ENCODE data around the gene GAD1. TPM values are rescaled to one million over a fixed set of nuclear protein-coding genes. Genes with fewer than 3 reads are reported as not detected.

The GAD1 gene
- total and polyA plus RNA-seq, 12 donors: 1.5 to 18.3 (median 6.6) TPM

DNA sequence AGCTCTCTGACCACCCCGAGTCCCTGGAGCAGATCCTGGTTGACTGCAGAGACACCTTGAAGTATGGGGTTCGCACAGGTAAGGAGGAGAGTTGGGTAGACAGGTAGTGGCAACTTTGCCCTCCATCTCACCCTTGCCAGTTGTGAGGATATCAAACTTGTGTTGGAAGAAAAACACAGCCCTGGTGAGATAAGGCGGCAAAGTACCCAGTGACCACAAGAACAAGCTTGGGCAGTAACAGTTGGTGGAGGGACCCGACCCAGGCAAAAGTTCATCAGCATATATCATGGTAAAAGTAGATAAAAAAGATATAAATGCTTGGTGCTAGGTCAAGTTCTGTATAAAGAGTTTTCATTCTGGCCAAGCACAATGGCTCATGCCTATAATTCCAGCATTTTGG, 14.4 kb downstream of the GAD1 start:
- Histone ChIP-seq H3K9me3 (replicated peaks in 1 of 3) (no peaks in the 10 kb centered on the region), H3K27ac (no peak overlapping the region), H3K36me3 (replicated peaks in 1 of 2) (no peaks in the 10 kb centered on the region), H3K4me3 (no peak overlapping the region), H3K4me1 (replicated peaks in 1 of 2) (peaks cover 0 to 6% of the 10 kb centered on the region in 2 donors), H3K27me3 (no peaks in the 10 kb centered on the region)
- intact Hi-C loops (cut with DNase I): no loop called here
- WGBS, 4 donors: 94 to 100% (median 96%) methylated on average over 2 to 4 of the region's 4 CpGs
- DNase-seq: no peak
- TF ChIP-seq, protein P1, sequence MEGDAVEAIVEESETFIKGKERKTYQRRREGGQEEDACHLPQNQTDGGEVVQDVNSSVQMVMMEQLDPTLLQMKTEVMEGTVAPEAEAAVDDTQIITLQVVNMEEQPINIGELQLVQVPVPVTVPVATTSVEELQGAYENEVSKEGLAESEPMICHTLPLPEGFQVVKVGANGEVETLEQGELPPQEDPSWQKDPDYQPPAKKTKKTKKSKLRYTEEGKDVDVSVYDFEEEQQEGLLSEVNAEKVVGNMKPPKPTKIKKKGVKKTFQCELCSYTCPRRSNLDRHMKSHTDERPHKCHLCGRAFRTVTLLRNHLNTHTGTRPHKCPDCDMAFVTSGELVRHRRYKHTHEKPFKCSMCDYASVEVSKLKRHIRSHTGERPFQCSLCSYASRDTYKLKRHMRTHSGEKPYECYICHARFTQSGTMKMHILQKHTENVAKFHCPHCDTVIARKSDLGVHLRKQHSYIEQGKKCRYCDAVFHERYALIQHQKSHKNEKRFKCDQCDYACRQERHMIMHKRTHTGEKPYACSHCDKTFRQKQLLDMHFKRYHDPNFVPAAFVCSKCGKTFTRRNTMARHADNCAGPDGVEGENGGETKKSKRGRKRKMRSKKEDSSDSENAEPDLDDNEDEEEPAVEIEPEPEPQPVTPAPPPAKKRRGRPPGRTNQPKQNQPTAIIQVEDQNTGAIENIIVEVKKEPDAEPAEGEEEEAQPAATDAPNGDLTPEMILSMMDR (IDR thresholded peaks at IDR 0.05): no peak
- TF ChIP-seq POLR2A (IDR thresholded peaks at IDR 0.05): no peak

DNA sequence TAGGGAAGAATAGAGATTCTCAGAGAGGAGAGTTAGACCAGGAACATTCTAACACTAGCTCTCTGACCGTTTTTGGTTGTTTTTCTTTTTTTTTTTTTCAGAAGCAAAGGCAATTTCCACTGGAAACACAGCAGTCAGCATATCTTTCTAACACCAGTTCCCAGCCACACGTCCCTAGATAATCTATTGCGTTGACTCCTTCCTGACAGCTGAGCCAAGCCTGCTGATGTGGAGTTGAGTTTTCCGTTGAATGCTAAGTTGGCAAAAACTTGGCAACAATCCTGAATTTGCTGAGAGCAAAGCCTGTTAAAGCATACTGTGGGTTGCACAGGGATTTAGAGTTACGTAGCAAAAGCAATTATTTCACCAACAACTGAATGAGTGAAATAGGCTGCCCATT, 19.3 kb downstream of the GAD1 start:
- Histone ChIP-seq H3K9me3 (replicated peaks in 1 of 3) (no peaks in the 10 kb centered on the region), H3K27me3 (no peaks in the 10 kb centered on the region), H3K27ac (no peak overlapping the region), H3K36me3 (replicated peaks in 1 of 2) (no peaks in the 10 kb centered on the region), H3K4me3 (no peak overlapping the region), H3K4me1 (replicated peaks in 1 of 2) (peaks cover 0 to 6% of the 10 kb centered on the region in 2 donors)
- no peak for TF ChIP-seq POLR2A (IDR thresholded peaks at IDR 0.05)
- TF ChIP-seq, protein P1 (IDR thresholded peaks at IDR 0.05): no peak
- intact Hi-C loops (cut with DNase I): no loop called here
- no peak for DNase-seq
- 52 to 64% (median 62%) methylated on average over 5 of the region's 5 CpGs for WGBS, 4 donors

DNA sequence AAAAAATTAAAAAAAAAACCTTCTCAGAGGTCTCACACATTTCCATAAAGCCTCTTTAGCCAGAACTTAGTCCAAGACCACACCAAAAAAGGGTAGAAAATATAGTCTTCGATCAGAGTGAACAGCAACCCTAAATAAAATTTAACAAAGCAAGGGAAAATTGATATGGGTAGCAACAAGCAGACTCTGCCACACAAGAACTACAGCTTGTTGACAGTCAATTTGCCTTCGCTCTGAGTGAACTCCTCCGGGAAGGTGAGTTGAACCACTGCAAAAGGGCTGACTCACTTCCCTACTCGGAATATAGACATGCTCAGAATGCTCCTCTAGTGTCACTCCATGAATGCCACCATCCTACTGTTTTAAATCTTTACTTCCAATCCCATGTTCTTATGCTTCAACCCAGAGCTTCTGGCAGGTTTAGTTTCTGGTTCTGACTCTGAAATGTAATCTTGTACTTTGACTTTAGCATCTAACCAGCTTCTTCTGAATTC, 24.1 kb downstream of the GAD1 start:
- intact Hi-C loops (cut with DNase I): no loop called here
- no peak for TF ChIP-seq POLR2A (IDR thresholded peaks at IDR 0.05)
- TF ChIP-seq, protein P1 (IDR thresholded peaks at IDR 0.05): no peak
- no peaks in the 10 kb centered on the region for H3K9me3 ChIP-seq (replicated peaks in 1 of 3)
- H3K36me3 ChIP-seq (replicated peaks in 1 of 2): no peaks in the 10 kb centered on the region
- no peaks in the 10 kb centered on the region for H3K27me3 ChIP-seq
- H3K4me1 ChIP-seq (replicated peaks in 1 of 2): no peaks in the 10 kb centered on the region
- no peak overlapping the region for H3K4me3 ChIP-seq
- no peak overlapping the region for H3K27ac ChIP-seq
- WGBS, 4 donors: 69 to 89% (median 84%) methylated on average over 4 of the region's 4 CpGs
- no peak for DNase-seq

DNA sequence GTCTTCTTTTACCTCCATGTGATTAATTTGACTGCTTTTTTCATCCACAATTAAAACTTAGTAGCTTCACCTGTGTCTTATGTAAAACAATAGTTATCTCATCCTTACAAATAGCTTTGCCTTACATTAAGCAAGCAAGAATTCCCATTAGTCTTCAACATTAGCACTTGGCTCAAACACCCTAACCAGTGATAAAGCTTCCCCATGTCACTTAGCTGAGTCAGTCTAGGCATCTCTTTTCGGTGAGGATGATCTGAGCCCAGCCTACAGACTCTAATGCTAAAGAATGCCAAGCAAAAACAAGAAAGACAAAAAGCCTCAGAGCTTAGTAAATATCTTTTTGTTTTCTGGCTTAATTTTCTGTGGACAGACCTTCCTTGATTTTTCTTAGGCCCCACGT, 26.1 kb downstream of the GAD1 start:
- no peak for TF ChIP-seq POLR2A (IDR thresholded peaks at IDR 0.05)
- TF ChIP-seq, protein P1 (IDR thresholded peaks at IDR 0.05): no peak

More for the DNA sequence above, 26.1 kb downstream of the GAD1 start:
- no peaks in the 10 kb centered on the region for H3K36me3 ChIP-seq (replicated peaks in 1 of 2)
- WGBS, 4 donors: 83 to 90% (median 88%) methylated on average over 2 of the region's 2 CpGs
- DNase-seq: no peak
- H3K27ac ChIP-seq: no peak overlapping the region
- H3K4me3 ChIP-seq: no peak overlapping the region
- H3K4me1 ChIP-seq (replicated peaks in 1 of 2): no peaks in the 10 kb centered on the region
- intact Hi-C loops (cut with DNase I): no loop called here
- no peaks in the 10 kb centered on the region for H3K27me3 ChIP-seq
- no peaks in the 10 kb centered on the region for H3K9me3 ChIP-seq (replicated peaks in 1 of 3)
